Duodenal mucosa (tissue), 2 donors: Measurements from ENCODE around the gene RAB30.
"Not testable (repeated sequence)": the region's sequence is repeated elsewhere in the genome, so short reads cannot be mapped to it uniquely, and the experiment has no call there.

Experiments used
- H3K27ac ChIP-seq: one replicate; pipeline ENCODE4 v1.7.0; 2013; ENCODE audit warnings: low read depth, low read length
- H3K27me3 ChIP-seq, 2 donors: one replicate each; pipeline ENCODE4 v1.7.0; 2013; ENCODE audit warnings: low read length in 2 of 2, control low read depth in 1 of 2; ENCODE audit not compliant: insufficient read depth in 2 of 2, control insufficient read depth in 1 of 2
- H3K36me3 ChIP-seq, 2 donors: one replicate each; pipeline ENCODE4 v1.7.0; 2013; ENCODE audit warnings: low read length in 2 of 2, control low read depth in 1 of 2; ENCODE audit not compliant: insufficient read depth in 2 of 2, control insufficient read depth in 1 of 2
- H3K4me1 ChIP-seq, 2 donors: one replicate each; pipeline ENCODE4 v1.7.0; 2013; ENCODE audit warnings: low read length in 2 of 2, control low read depth in 1 of 2; ENCODE audit not compliant: insufficient read depth in 2 of 2, control insufficient read depth in 1 of 2
- H3K4me3 ChIP-seq, 2 donors: one replicate each; pipeline ENCODE4 v1.7.0; 2013; ENCODE audit warnings: low read length in 2 of 2, low read depth in 1 of 2
- H3K9ac ChIP-seq, 2 donors: one replicate each; pipeline ENCODE4 v1.7.0; 2013; ENCODE audit warnings: low read length in 2 of 2, low read depth in 1 of 2
- H3K9me3 ChIP-seq, 2 donors: one replicate each; pipeline ENCODE4 v1.7.0; 2013; ENCODE audit warnings: low read length in 2 of 2, control low read depth in 1 of 2; ENCODE audit not compliant: control insufficient read depth in 1 of 2

Gene RAB30

GRCh38 chr11:82975882-82976281 is 95.8 kb downstream of the RAB30 start:
- no peaks in the 10 kb centered on the region for H3K27me3 ChIP-seq
- H3K4me3 ChIP-seq: no peak overlapping the region
- no peaks in the 10 kb centered on the region for H3K36me3 ChIP-seq
- H3K9me3 ChIP-seq: no peaks in the 10 kb centered on the region
- no peak overlapping the region for H3K27ac ChIP-seq
- H3K4me1 ChIP-seq: no peaks in the 10 kb centered on the region
- no peak overlapping the region for H3K9ac ChIP-seq

GRCh38 chr11:82974851-82975250 is 96.8 kb downstream of the RAB30 start:
- no peaks in the 10 kb centered on the region for H3K9me3 ChIP-seq
- no peak overlapping the region for H3K4me3 ChIP-seq
- no peaks in the 10 kb centered on the region for H3K4me1 ChIP-seq
- no peaks in the 10 kb centered on the region for H3K27me3 ChIP-seq
- H3K36me3 ChIP-seq: no peaks in the 10 kb centered on the region
- no peak overlapping the region for H3K9ac ChIP-seq
- no peak overlapping the region for H3K27ac ChIP-seq

GRCh38 chr11:82974135-82974534 is 97.6 kb downstream of the RAB30 start:
- no peaks in the 10 kb centered on the region for H3K4me1 ChIP-seq
- H3K9me3 ChIP-seq: no peaks in the 10 kb centered on the region
- H3K27ac ChIP-seq: no peak overlapping the region
- H3K9ac ChIP-seq: no peak overlapping the region
- no peak overlapping the region for H3K4me3 ChIP-seq
- H3K27me3 ChIP-seq: no peaks in the 10 kb centered on the region
- H3K36me3 ChIP-seq: no peaks in the 10 kb centered on the region

GRCh38 chr11:82972103-82972502 is 99.6 kb downstream of the RAB30 start:
- no peaks in the 10 kb centered on the region for H3K36me3 ChIP-seq
- no peaks in the 10 kb centered on the region for H3K4me1 ChIP-seq
- no peak overlapping the region for H3K4me3 ChIP-seq
- H3K9me3 ChIP-seq: no peaks in the 10 kb centered on the region
- H3K27ac ChIP-seq: no peak overlapping the region
- no peak overlapping the region for H3K9ac ChIP-seq
- H3K27me3 ChIP-seq: no peaks in the 10 kb centered on the region

GRCh38 chr11:82971519-82971946 is 100.2 kb downstream of the RAB30 start:
- not testable (repeated sequence) for H3K27me3 ChIP-seq, H3K9me3 ChIP-seq, H3K4me1 ChIP-seq, H3K27ac ChIP-seq, H3K9ac ChIP-seq, H3K36me3 ChIP-seq, H3K4me3 ChIP-seq

GRCh38 chr11:82970507-82971083 is 101.1 kb downstream of the RAB30 start:
- H3K9me3 ChIP-seq, H3K4me3 ChIP-seq, H3K9ac ChIP-seq, H3K27me3 ChIP-seq, H3K4me1 ChIP-seq, H3K36me3 ChIP-seq: not testable (repeated sequence)
- H3K27ac ChIP-seq: peak overlapping the region; percentile 16

- Histone ChIP-seq H3K4me3 (no peak overlapping the region), H3K27ac (no peak overlapping the region), H3K9me3 (no peaks in the 10 kb centered on the region), H3K4me1 (no peaks in the 10 kb centered on the region), H3K9ac (no peak overlapping the region), H3K36me3 (no peaks in the 10 kb centered on the region), H3K27me3 (no peaks in the 10 kb centered on the region)
Measured at GRCh38 chr11:82969811-82970210, 101.9 kb downstream of the RAB30 start.

- H3K9me3 ChIP-seq: no peaks in the 10 kb centered on the region
- H3K27me3 ChIP-seq: no peaks in the 10 kb centered on the region
- H3K36me3 ChIP-seq: no peaks in the 10 kb centered on the region
- H3K4me1 ChIP-seq: no peaks in the 10 kb centered on the region
- no peak overlapping the region for H3K9ac ChIP-seq
- no peak overlapping the region for H3K27ac ChIP-seq
- H3K4me3 ChIP-seq: no peak overlapping the region
Measured at GRCh38 chr11:82967381-82967780, 104.3 kb downstream of the RAB30 start.

GRCh38 chr11:82962021-82962420 is 109.7 kb downstream of the RAB30 start:
- H3K27ac ChIP-seq, H3K4me3 ChIP-seq, H3K9ac ChIP-seq, H3K36me3 ChIP-seq, H3K4me1 ChIP-seq, H3K9me3 ChIP-seq, H3K27me3 ChIP-seq: not testable (repeated sequence)

- Histone ChIP-seq H3K4me1 (peaks cover 3 to 8% of the 10 kb centered on the region in 2 donors), H3K9me3 (no peaks in the 10 kb centered on the region), H3K4me3 (no peak overlapping the region), H3K36me3 (no peaks in the 10 kb centered on the region), H3K27ac (no peak overlapping the region), H3K27me3 (no peaks in the 10 kb centered on the region), H3K9ac (peak overlapping the region in 1 of 2 donors; percentile 2)
Measured at GRCh38 chr11:82960779-82961143, 110.9 kb downstream of the RAB30 start.
